Cardiac muscle cell (in vitro differentiated cells and primary cell): ENCODE results near the gene SLC46A1. TPM values are rescaled to one million over a fixed set of nuclear protein-coding genes. Genes with fewer than 3 reads are reported as not detected.

Source experiments
- DNase-seq, 2 donors: peaks; one replicate each; pipeline versions ENCODE4 v3.0.0 to v3.0.0-alpha.2; 2010 to 2017; ENCODE audit warnings: low read depth in 1 of 2, low spot score in 1 of 2
- H3K27ac ChIP-seq: fragments of 200-600 bp; sonication (generic); 2 replicates; pipeline ENCODE4 v1.5.1; 2016
- H3K27me3 ChIP-seq: fragments of 200-600 bp; sonication (generic); 2 replicates; pipeline ENCODE4 v1.6.0; 2016; ENCODE audit warnings: control low read depth
- H3K36me3 ChIP-seq: fragments of 200-600 bp; sonication (generic); 2 replicates; pipeline ENCODE4 v1.5.1; 2016; ENCODE audit warnings: control low read depth
- H3K4me1 ChIP-seq: fragments of 200-600 bp; sonication (generic); 2 replicates; pipeline ENCODE4 v1.8.1; 2017; ENCODE audit warnings: low read depth, mild to moderate bottlenecking, mixed run types
- H3K4me3 ChIP-seq: fragments of 200-600 bp; sonication (generic); 2 replicates; pipeline ENCODE4 v1.5.1; 2016; ENCODE audit warnings: mild to moderate bottlenecking
- H3K9me3 ChIP-seq: fragments of 200-600 bp; sonication (generic); 2 replicates; pipeline ENCODE4 v1.5.1; 2017; ENCODE audit warnings: low read depth, mild to moderate bottlenecking, control low read depth
- CTCF ChIP-seq: IDR thresholded peaks from 2 replicates; pipeline ENCODE4 v1.5.1; 2012; ENCODE audit warnings: low read depth, mild to moderate bottlenecking, low read length
- polyA plus RNA-seq: library from polyadenylated mRNA; unstranded; fragments of >200 nt; fragmentation: Nextera tagmentation; extraction: Ambion mirVana; gene quantifications from 2 replicates; pipeline ENCODE4 v1.2.1, GENCODE V29; 2016
- total RNA-seq: library from RNA; depleted of rRNA; stranded (reverse); fragments of >200 nt; gene quantifications from 2 replicates; pipeline ENCODE4 v1.2.3, GENCODE V29; 2016

Gene SLC46A1
- total and polyA plus RNA-seq, 2 experiments from 2014 or later = 8.4 to 11.6 TPM

GRCh38 chr17:28357901-28358197 lies 48.2 kb downstream of the SLC46A1 start:
- Histone ChIP-seq H3K27me3 (no peaks in the 10 kb centered on the region), H3K4me3 (peak overlapping the region; percentile 79), H3K9me3 (no peaks in the 10 kb centered on the region), H3K36me3 (peaks cover 50% of the 10 kb centered on the region), H3K4me1 (peaks cover 12% of the 10 kb centered on the region), H3K27ac (peak overlapping the region; percentile 79)
- TF ChIP-seq CTCF = no peak
- no peak for DNase-seq

- Histone ChIP-seq H3K4me3 (peak within 1 kb of the TSS; percentile 79), H3K9me3 (no peaks in the 10 kb centered on the region), H3K36me3 (peaks cover 56% of the 10 kb centered on the region), H3K27ac (peak within 1 kb of the TSS; percentile 79), H3K4me1 (peaks cover 12% of the 10 kb centered on the region), H3K27me3 (no peaks in the 10 kb centered on the region)
- peak; percentile 96 for DNase-seq
- TF ChIP-seq CTCF = no peak
Measured at GRCh38 chr17:28357061-28357900, 48.7 kb downstream of the SLC46A1 start, which contains the start of gene POLDIP2. Gene POLDIP2 (minus strand): TSS chr17:28357527. CDS start chr17:28357448, 79 bp downstream.

DNA sequence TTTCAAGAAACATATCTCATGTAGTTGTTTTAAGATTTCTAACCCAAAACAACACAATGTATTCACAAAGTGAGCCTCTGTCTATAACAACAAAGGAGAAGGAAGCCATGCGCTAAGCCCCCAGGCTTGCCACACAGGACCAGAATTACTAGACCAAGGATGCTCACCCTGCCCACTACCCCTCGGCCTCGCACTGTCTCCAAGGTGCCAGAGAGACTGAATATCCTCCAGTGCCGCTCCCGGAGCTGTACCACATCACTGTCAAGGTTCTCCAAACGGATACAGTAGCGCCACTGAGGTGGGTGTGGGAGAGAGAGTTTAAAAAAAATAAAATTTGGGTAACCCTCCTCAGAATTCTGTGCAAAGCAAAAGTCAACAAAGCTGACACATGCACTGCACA lies 55.7 kb downstream of the SLC46A1 start:
- DNase-seq = no peak
- Histone ChIP-seq H3K27ac (no peak overlapping the region), H3K27me3 (no peaks in the 10 kb centered on the region), H3K36me3 (peaks cover 69% of the 10 kb centered on the region), H3K4me1 (peaks cover 2% of the 10 kb centered on the region), H3K4me3 (no peak overlapping the region), H3K9me3 (no peaks in the 10 kb centered on the region)
- no peak for TF ChIP-seq CTCF

- no peaks in the 10 kb centered on the region for H3K9me3 ChIP-seq
- peaks cover 2% of the 10 kb centered on the region for H3K4me1 ChIP-seq
- TF ChIP-seq CTCF = no peak
- H3K27ac ChIP-seq = no peak overlapping the region
- H3K4me3 ChIP-seq = no peak overlapping the region
- H3K36me3 ChIP-seq = peaks cover 64% of the 10 kb centered on the region
- H3K27me3 ChIP-seq = no peaks in the 10 kb centered on the region
- DNase-seq = no peak
Measured at GRCh38 chr17:28348979-28349378, 57.0 kb downstream of the SLC46A1 start.

DNA sequence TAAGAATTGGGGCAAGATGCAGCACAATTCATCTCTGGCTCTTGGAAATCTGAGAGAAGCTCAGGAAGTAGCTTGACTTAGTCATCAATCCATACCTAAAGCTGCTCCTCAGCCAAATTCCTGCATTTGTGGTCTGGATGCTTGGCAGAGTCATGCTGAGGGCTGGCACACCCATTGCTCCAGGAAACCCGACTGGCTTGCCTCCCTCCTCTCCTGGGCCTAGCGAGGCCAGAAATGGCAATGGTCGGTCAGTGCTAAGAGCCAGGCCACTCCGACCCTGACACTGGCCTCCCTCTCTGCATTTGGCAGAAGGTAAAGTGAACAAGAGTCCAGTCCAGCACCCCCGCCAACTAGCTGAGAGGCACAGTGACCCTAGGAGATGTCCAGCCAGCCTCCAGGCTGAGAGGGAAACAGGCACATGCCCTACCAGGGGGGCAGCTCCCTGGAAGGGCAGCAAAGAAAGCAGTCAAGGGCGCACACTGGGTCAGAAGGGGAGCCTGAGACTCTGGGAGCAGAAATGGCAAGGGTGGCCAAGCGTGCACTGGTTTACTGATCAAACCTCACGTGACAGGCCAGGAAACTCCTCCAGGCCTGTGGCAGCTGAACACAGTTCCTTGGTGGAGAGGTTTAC lies 58.6 kb downstream of the SLC46A1 start:
- Histone ChIP-seq H3K9me3 (no peaks in the 10 kb centered on the region), H3K27ac (peak overlapping the region; percentile 88), H3K4me1 (peaks cover 2% of the 10 kb centered on the region), H3K4me3 (no peak overlapping the region), H3K27me3 (no peaks in the 10 kb centered on the region), H3K36me3 (peaks cover 61% of the 10 kb centered on the region)
- no peak for TF ChIP-seq CTCF
- DNase-seq = peak in 1 of 2 donors; percentile 94
